Chondrocyte (in vitro differentiated cells): Measurements from ENCODE around the gene HERC6. TPM values are rescaled to one million over a fixed set of nuclear protein-coding genes. Genes with fewer than 3 reads are reported as not detected.
"Not testable (repeated sequence)": the region's sequence is repeated elsewhere in the genome, so short reads cannot be mapped to it uniquely, and the experiment has no call there.

Experiments
- DNase-seq: peaks from one replicate; pipeline ENCODE4 v3.0.0; 2021; ENCODE audit warnings: mixed read lengths, low spot score
- H3K27ac Mint-ChIP-seq: one replicate; pipeline ENCODE4 v1.8.0; 2021; ENCODE audit warnings: mild to moderate bottlenecking, moderate library complexity, mixed read lengths; ENCODE audit not compliant: unreplicated experiment
- H3K27me3 Mint-ChIP-seq: 2 replicates; pipeline ENCODE4 v1.8.0; 2021; ENCODE audit warnings: low read depth, mixed read lengths
- H3K36me3 Mint-ChIP-seq: 2 replicates; pipeline ENCODE4 v1.8.0; 2021; ENCODE audit warnings: low read depth, mixed read lengths
- H3K4me1 Mint-ChIP-seq: 2 replicates; pipeline ENCODE4 v1.8.0; 2021; ENCODE audit warnings: low read depth, mild to moderate bottlenecking, mixed read lengths
- H3K4me3 Mint-ChIP-seq: one replicate; pipeline ENCODE4 v1.8.0; 2021; ENCODE audit warnings: mild to moderate bottlenecking, moderate library complexity, mixed read lengths; ENCODE audit not compliant: unreplicated experiment
- H3K9me3 Mint-ChIP-seq: 2 replicates; pipeline ENCODE4 v1.8.0; 2021; ENCODE audit warnings: low read depth, mixed read lengths
- total RNA-seq: library from RNA; stranded (reverse); gene quantifications from 3 replicates; pipeline ENCODE4 v1.2.1, GENCODE V29; 2021
- TF ChIP-seq, protein P1 (sequence below): fragments of 200-600 bp; sonication (generic); IDR thresholded peaks from 2 replicates; pipeline ENCODE4 v1.5.0; 2021; ENCODE audit warnings: antibody characterized with exemption, mild to moderate bottlenecking, moderate library complexity

The HERC6 gene
- total RNA-seq, 1 donor from 2014 or later, result 1.0 TPM

DNA sequence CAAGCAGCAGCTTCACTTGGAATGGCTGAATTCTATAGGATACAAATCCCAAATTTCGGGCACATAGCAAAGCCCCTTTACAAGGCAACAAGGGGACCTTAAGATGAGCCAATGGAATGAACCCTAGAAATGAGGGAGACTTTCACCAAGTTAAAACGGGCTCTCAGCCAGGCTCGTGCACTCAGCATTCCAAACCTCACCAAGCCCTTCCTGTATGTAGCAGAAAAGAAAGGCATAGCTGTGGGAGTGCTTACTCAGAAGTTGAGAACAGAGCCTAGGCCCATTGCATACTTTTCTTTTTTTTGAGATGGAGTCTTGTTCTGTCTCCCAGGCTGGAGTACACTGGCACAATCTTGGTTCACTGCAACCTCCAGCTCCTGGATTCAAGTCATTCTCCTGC, 67.5 kb downstream of the HERC6 start:
- TF ChIP-seq, protein P1, sequence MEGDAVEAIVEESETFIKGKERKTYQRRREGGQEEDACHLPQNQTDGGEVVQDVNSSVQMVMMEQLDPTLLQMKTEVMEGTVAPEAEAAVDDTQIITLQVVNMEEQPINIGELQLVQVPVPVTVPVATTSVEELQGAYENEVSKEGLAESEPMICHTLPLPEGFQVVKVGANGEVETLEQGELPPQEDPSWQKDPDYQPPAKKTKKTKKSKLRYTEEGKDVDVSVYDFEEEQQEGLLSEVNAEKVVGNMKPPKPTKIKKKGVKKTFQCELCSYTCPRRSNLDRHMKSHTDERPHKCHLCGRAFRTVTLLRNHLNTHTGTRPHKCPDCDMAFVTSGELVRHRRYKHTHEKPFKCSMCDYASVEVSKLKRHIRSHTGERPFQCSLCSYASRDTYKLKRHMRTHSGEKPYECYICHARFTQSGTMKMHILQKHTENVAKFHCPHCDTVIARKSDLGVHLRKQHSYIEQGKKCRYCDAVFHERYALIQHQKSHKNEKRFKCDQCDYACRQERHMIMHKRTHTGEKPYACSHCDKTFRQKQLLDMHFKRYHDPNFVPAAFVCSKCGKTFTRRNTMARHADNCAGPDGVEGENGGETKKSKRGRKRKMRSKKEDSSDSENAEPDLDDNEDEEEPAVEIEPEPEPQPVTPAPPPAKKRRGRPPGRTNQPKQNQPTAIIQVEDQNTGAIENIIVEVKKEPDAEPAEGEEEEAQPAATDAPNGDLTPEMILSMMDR, result no peak
- H3K9me3 Mint-ChIP-seq, result peaks cover 6% of the 10 kb centered on the region

DNA sequence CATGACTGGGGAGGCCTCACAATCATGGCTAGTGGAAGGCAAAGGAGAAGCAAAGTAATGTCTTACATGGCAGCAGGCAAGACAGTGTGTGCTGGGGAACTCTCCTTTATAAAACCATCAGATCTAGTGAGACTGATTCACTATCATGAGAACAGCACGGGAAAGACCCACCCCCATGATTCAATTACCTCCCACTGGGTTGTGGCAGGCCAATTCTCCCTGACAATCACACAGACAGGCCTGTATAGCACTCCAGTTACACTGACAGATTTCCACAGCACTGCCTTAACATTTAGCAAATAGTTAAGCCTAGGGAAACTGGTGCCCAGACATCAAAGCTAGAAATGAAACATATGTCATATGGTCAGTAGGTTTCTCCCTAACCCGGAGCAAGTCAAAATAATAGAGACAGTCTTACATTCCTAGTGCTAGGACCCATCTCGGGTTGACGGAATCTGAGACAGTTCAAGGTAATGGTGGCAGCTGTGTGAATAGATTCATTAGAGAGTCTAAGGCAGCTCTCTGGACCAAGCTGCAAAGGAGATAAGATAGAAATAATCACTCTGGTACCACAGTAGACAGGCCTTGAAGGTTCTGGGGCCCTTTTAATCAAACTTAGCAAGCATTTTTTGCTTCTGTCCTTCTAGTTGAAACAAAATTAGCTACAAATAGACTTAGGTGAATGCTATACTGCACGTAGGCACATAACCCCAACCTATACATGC, 68.9 kb downstream of the HERC6 start:
- Mint-ChIP-seq H3K4me3 (no peak overlapping the region), H3K36me3 (no peaks in the 10 kb centered on the region), H3K4me1 (no peaks in the 10 kb centered on the region), H3K9me3 (peaks cover 3% of the 10 kb centered on the region), H3K27me3 (no peaks in the 10 kb centered on the region), H3K27ac (no peak overlapping the region)
- TF ChIP-seq, protein P1, result no peak
- DNase-seq, result no peak

More for the DNA sequence above, 67.5 kb downstream of the HERC6 start:
- no peaks in the 10 kb centered on the region for H3K36me3 Mint-ChIP-seq
- H3K4me1 Mint-ChIP-seq, result no peaks in the 10 kb centered on the region
- no peak overlapping the region for H3K4me3 Mint-ChIP-seq
- no peak overlapping the region for H3K27ac Mint-ChIP-seq
- no peaks in the 10 kb centered on the region for H3K27me3 Mint-ChIP-seq
- DNase-seq, result no peak

DNA sequence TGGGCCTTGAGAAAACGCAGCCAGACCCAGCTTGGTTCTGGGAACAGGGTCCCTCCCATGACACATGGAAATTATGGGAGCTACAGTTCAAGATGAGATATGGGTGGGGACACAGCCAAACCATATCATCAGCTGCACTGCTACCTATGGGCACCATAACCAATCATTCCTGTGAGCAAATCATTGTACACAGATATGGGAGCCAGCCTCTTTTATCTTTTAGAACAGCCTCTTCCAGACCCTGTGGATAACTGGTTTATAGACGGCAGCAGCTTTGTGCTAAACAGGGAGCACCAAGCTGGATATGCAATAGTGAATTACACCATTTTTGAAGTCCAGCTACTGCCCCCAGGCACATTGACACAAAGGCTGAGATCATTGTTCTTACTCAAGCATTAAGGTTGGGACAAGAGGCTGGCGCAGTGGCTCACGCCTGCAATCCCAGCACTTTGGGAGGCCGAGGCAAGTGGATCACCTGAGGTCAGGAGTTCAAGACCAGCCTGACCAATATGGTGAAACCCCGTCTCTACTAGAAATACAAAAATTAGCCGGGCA, 69.6 kb downstream of the HERC6 start:
- not testable (repeated sequence) for H3K27ac Mint-ChIP-seq, H3K9me3 Mint-ChIP-seq, DNase-seq, H3K4me1 Mint-ChIP-seq, H3K4me3 Mint-ChIP-seq, H3K27me3 Mint-ChIP-seq, H3K36me3 Mint-ChIP-seq

DNA sequence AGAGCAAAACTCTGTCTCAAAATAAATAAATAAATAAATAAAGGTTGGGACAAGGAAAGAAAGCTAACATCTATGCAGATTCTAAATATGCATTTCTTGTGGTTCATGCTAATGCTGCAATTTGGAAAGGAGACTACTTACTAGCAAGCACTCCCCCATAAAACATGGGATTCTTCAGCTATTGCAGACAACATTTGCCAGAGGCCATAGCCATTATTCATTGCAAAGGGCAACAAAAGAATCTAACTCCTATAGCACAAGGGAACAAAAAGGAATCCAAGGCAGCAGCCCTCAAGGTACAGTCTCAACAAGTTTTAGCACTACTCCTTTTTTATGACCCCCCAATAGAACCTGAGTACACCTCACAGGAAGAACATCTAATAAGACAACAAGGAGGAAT, 70.2 kb downstream of the HERC6 start:
- Mint-ChIP-seq H3K9me3 (no peaks in the 10 kb centered on the region), H3K4me3 (no peak overlapping the region), H3K27ac (no peak overlapping the region), H3K4me1 (no peaks in the 10 kb centered on the region), H3K27me3 (no peaks in the 10 kb centered on the region), H3K36me3 (peaks cover 1% of the 10 kb centered on the region)
- TF ChIP-seq, protein P1, result no peak
- no peak for DNase-seq

DNA sequence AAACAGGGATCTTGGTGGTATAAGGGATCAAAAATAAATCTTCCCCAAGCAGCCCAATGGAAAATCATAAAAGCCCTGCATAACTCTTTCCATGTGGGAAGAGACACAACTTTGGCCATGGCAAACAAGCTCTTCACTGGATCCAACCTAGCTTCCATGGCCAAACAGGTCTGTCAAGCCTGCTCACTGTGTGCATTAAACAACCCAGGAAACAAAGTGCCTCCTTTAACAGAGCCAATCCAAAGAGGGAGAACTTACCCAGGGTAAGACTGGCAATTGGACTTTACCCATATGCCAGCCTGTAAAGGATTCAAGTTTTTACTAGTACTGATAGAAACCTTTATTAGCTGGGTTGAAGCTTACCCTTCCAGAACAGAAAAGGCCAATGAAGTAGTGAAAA, 70.6 kb downstream of the HERC6 start:
- peaks cover 1% of the 10 kb centered on the region for H3K36me3 Mint-ChIP-seq
- H3K4me3 Mint-ChIP-seq, result no peak overlapping the region
- no peaks in the 10 kb centered on the region for H3K9me3 Mint-ChIP-seq
- no peak for DNase-seq
- TF ChIP-seq, protein P1, result no peak
- H3K4me1 Mint-ChIP-seq, result no peaks in the 10 kb centered on the region
- no peaks in the 10 kb centered on the region for H3K27me3 Mint-ChIP-seq
- no peak overlapping the region for H3K27ac Mint-ChIP-seq

DNA sequence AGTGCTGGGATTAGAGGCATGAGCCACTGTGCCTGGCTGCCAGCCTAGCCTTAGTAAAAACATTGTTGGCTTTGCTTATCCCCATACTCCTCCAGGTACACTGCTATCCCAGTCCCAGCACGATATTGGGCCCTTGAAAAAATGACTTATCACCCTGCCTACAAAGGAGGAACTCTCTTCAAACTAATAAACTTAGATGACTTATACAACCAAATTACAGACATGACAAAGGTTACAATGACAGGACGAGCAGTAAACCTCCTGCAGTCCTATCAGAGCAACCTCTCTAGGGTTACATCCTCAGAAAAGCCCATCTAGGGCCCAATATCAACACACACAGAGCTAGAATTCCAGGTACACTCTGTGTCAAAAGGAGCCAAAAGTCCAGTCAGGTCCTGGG, 72.6 kb downstream of the HERC6 start:
- TF ChIP-seq, protein P1, result no peak
- Mint-ChIP-seq H3K4me1 (no peaks in the 10 kb centered on the region), H3K36me3 (peaks cover 1% of the 10 kb centered on the region), H3K27me3 (no peaks in the 10 kb centered on the region), H3K4me3 (no peak overlapping the region), H3K9me3 (no peaks in the 10 kb centered on the region), H3K27ac (no peak overlapping the region)
- no peak for DNase-seq
